Stimulated activated CD8-positive, alpha-beta memory T cell treated with anti-CD3 and anti-CD28 coated beads, Interleukin-15, amount 100 ng/mL, for 4 hours (primary cell): ENCODE measurements around the gene MACROD2.

Experiments
- DNase-seq, 2 donors: peaks; one replicate each; pipeline ENCODE4 v3.0.0-alpha.2; 2020; ENCODE audit warnings: low read depth in 2 of 2

Gene MACROD2

GRCh38 chr20:14709439-14709838 is 714.1 kb downstream of the MACROD2 start:
- DNase-seq: no peak

GRCh38 chr20:14710951-14711350 is 715.6 kb downstream of the MACROD2 start:
- no peak for DNase-seq

GRCh38 chr20:14711652-14712051 is 716.3 kb downstream of the MACROD2 start:
- no peak for DNase-seq

GRCh38 chr20:14712302-14712739 is 717.0 kb downstream of the MACROD2 start:
- no peak for DNase-seq

- DNase-seq: no peak
Observed at GRCh38 chr20:14715400-14715799, 720.1 kb downstream of the MACROD2 start.

GRCh38 chr20:14716351-14716801 is 721.1 kb downstream of the MACROD2 start:
- no peak for DNase-seq

- no peak for DNase-seq
Observed at GRCh38 chr20:14717134-14717999, 722.1 kb downstream of the MACROD2 start.

GRCh38 chr20:14720251-14720650 is 724.9 kb downstream of the MACROD2 start:
- DNase-seq: no peak

GRCh38 chr20:14721926-14722452 is 726.7 kb downstream of the MACROD2 start:
- no peak for DNase-seq

GRCh38 chr20:14723614-14724013 is 728.3 kb downstream of the MACROD2 start:
- DNase-seq: no peak

- DNase-seq: no peak
Observed at GRCh38 chr20:14724036-14724435, 728.7 kb downstream of the MACROD2 start.

- DNase-seq: no peak
Observed at GRCh38 chr20:14724468-14724867, 729.2 kb downstream of the MACROD2 start.

- DNase-seq: no peak
Observed at GRCh38 chr20:14726591-14726990, 731.3 kb downstream of the MACROD2 start.

GRCh38 chr20:14727485-14728150 is 732.3 kb downstream of the MACROD2 start:
- DNase-seq: no peak

GRCh38 chr20:14729390-14729789 is 734.1 kb downstream of the MACROD2 start:
- no peak for DNase-seq

- no peak for DNase-seq
Observed at GRCh38 chr20:14732343-14732742, 737.0 kb downstream of the MACROD2 start.

GRCh38 chr20:14732996-14733395 is 737.7 kb downstream of the MACROD2 start:
- DNase-seq: no peak

GRCh38 chr20:14740380-14740779 is 745.1 kb downstream of the MACROD2 start:
- no peak for DNase-seq

GRCh38 chr20:14741616-14742015 is 746.3 kb downstream of the MACROD2 start:
- DNase-seq: no peak

GRCh38 chr20:14744723-14745122 is 749.4 kb downstream of the MACROD2 start:
- DNase-seq: no peak

GRCh38 chr20:14745830-14746229 is 750.5 kb downstream of the MACROD2 start:
- no peak for DNase-seq

- no peak for DNase-seq
Observed at GRCh38 chr20:14751191-14751590, 755.9 kb downstream of the MACROD2 start.

GRCh38 chr20:14757728-14758127 is 762.4 kb downstream of the MACROD2 start:
- DNase-seq: no peak
